ENCODE results near the gene LRRTM4. TPM values are rescaled to one million over a fixed set of nuclear protein-coding genes. Genes with fewer than 3 reads are reported as not detected.
A peak's percentile ranks its signal among the peaks of the same experiment; 100 is the strongest.

LRRTM4 gene
- total and polyA plus RNA-seq, 2 of the 13 experiments (the other 11 are each of a cell fraction or from before 2014, with no cell fraction given), result 1.2 TPM

GRCh38 chr2:76895469-76895868, 626.7 kb downstream of the LRRTM4 start (continued):
- TF ChIP-seq DZIP1 (CRISPR knock-in tag; IDR thresholded peaks at IDR 0.05) (no peak), ZNF143 (CRISPR knock-in tag; IDR thresholded peaks at IDR 0.05) (peak; percentile 74), POLR2G (IDR thresholded peaks at IDR 0.05; ENCODE audit: low read depth, low read length) (no peak), TBL1XR1 (IDR thresholded peaks at IDR 0.05; ENCODE audit: borderline replicate concordance, low read length, partially characterized antibody) (peak; percentile 44), KLF6 (CRISPR knock-in tag; IDR thresholded peaks at IDR 0.05) (no peak), CEBPB (IDR thresholded peaks at IDR 0.05; ENCODE audit: borderline replicate concordance, low read depth, low read length) (peak; percentile 100), NFE2 (CRISPR knock-in tag; IDR thresholded peaks at IDR 0.05) (no peak), FOXC1 (CRISPR knock-in tag; IDR thresholded peaks at IDR 0.05; ENCODE audit: borderline replicate concordance) (no peak), LCORL (IDR thresholded peaks at IDR 0.05) (no peak), LCORL (CRISPR knock-in tag; IDR thresholded peaks at IDR 0.05) (no peak; the same call in 1 of the 2 replicates), ZFP62 (CRISPR knock-in tag; IDR thresholded peaks at IDR 0.05) (no peak), ZNF563 (CRISPR knock-in tag; IDR thresholded peaks at IDR 0.05) (no peak), TERF1 (CRISPR knock-in tag; IDR thresholded peaks at IDR 0.05) (no peak), CBX1 (IDR thresholded peaks at IDR 0.05; ENCODE audit: low read depth) (no peak), RELA (CRISPR knock-in tag; IDR thresholded peaks at IDR 0.05) (no peak), ZNF160 (CRISPR knock-in tag; IDR thresholded peaks at IDR 0.05) (no peak), SOX13 (IDR thresholded peaks at IDR 0.05) (no peak), SOX13 (CRISPR knock-in tag; conservative IDR thresholded peaks at IDR 0.05 in 1 of 2, IDR thresholded peaks at IDR 0.05 in 1 of 2) (peak in 1 of 2 experiments; percentile 72; a peak in 1 of 4 replicates), ZNF557 (CRISPR knock-in tag; IDR thresholded peaks at IDR 0.05) (no peak), KDM5A (IDR thresholded peaks at IDR 0.05; ENCODE audit: borderline replicate concordance, low read length) (no peak), ZNF556 (CRISPR knock-in tag; IDR thresholded peaks at IDR 0.05; ENCODE audit: borderline replicate concordance) (no peak), SKI (IDR thresholded peaks at IDR 0.05; ENCODE audit: partially characterized antibody) (no peak), ZNF501 (CRISPR knock-in tag; IDR thresholded peaks at IDR 0.05) (no peak), PAX8 (CRISPR knock-in tag; IDR thresholded peaks at IDR 0.05; ENCODE audit: borderline replicate concordance) (no peak), REL (CRISPR knock-in tag; conservative IDR thresholded peaks at IDR 0.05) (no peak), SYNCRIP (IDR thresholded peaks at IDR 0.05; ENCODE audit: insufficient read depth, low read depth, low read length) (no peak), CTCF (CRISPR knock-in tag; IDR thresholded peaks at IDR 0.05) (no peak), IRX3 (CRISPR knock-in tag; IDR thresholded peaks at IDR 0.05; ENCODE audit: borderline replicate concordance, low read depth) (no peak), REXO4 (CRISPR knock-in tag; IDR thresholded peaks at IDR 0.05; ENCODE audit: borderline replicate concordance) (no peak)
